Spleen (tissue), 7 donors: ENCODE data around the gene CDK13.

Source experiments
- CTCF ChIP-seq, 11 experiments: fragments of 200-600 bp in 7 of 11; fragments of 450-650 bp in 4 of 11; sonication (generic) in 4 of 11; IDR thresholded peaks in 8 of 11; conservative IDR thresholded peaks in 3 of 11; 1 replicate in 7 of 11; 2 replicates in 4 of 11; pipeline versions ENCODE4 v1.4.0 to v1.8.0; 2016 to 2021; ENCODE audit warnings: antibody characterized with exemption in 11 of 11, inconsistent platforms in 4 of 11, mild to moderate bottlenecking in 1 of 11
- POLR2A ChIP-seq, 3 donors: fragments of 450-650 bp; IDR thresholded peaks; one replicate each; pipeline ENCODE4 v1.5.1; 2017; ENCODE audit warnings: antibody characterized with exemption in 3 of 3, mild to moderate bottlenecking in 1 of 3
- POLR2AphosphoS5 ChIP-seq, 3 donors: sonication (generic); formaldehyde crosslinking; IDR thresholded peaks; one replicate each; pipeline ENCODE4 v1.5.1; 2017; ENCODE audit warnings: antibody characterized with exemption in 3 of 3
- donor health status: DM: no; HTN: no; CAD: no; lungs with moderate emphysema.
- donor health status: DM: no; HTN: no; CAD: no.
- donor health status: DM: no; HTN: no; CAD: no.

GRCh38 chr7:40027545-40027944 lies 77.5 kb downstream of the CDK13 start:
- TF ChIP-seq CTCF (IDR thresholded peaks at IDR 0.05 in 8 of 11, conservative IDR thresholded peaks at IDR 0.05 in 3 of 11): no peak
- TF ChIP-seq POLR2A (IDR thresholded peaks at IDR 0.05): no peak
- TF ChIP-seq POLR2AphosphoS5 (IDR thresholded peaks at IDR 0.05): no peak
